GM19035 (cell line): ENCODE results near the gene ANKRD55.
"Not testable (repeated sequence)": the region's sequence is repeated elsewhere in the genome, so short reads cannot be mapped to it uniquely, and the experiment has no call there.

Experiments used
- ATAC-seq: cut with Tn5 transposase; IDR thresholded peaks from one replicate; pipeline ENCODE4 v1.9.1; 2021; ENCODE audit not compliant: unreplicated experiment

The ANKRD55 gene

GRCh38 chr5:56170557-56170956 lies 62.6 kb downstream of the ANKRD55 start:
- ATAC-seq = no peak

GRCh38 chr5:56169949-56170348 lies 63.2 kb downstream of the ANKRD55 start:
- ATAC-seq = no peak

- no peak for ATAC-seq
Measured at GRCh38 chr5:56169281-56169680, 63.8 kb downstream of the ANKRD55 start.

- no peak for ATAC-seq
Measured at GRCh38 chr5:56168066-56168478, 65.1 kb downstream of the ANKRD55 start.

- ATAC-seq = no peak
Measured at GRCh38 chr5:56167519-56167918, 65.6 kb downstream of the ANKRD55 start.

- ATAC-seq = no peak
Measured at GRCh38 chr5:56166671-56167385, 66.3 kb downstream of the ANKRD55 start.

- no peak for ATAC-seq
Measured at GRCh38 chr5:56164376-56164775, 68.8 kb downstream of the ANKRD55 start.

- no peak for ATAC-seq
Measured at GRCh38 chr5:56161927-56162326, 71.2 kb downstream of the ANKRD55 start.

- ATAC-seq = no peak
Measured at GRCh38 chr5:56161439-56161823, 71.7 kb downstream of the ANKRD55 start.

- ATAC-seq = no peak
Measured at GRCh38 chr5:56160723-56161438, 72.2 kb downstream of the ANKRD55 start.

- no peak for ATAC-seq
Measured at GRCh38 chr5:56159521-56159947, 73.6 kb downstream of the ANKRD55 start.

- no peak for ATAC-seq
Measured at GRCh38 chr5:56158331-56158960, 74.7 kb downstream of the ANKRD55 start.

GRCh38 chr5:56157191-56157621 lies 75.9 kb downstream of the ANKRD55 start:
- not testable (repeated sequence) for ATAC-seq

GRCh38 chr5:56156585-56157190 lies 76.4 kb downstream of the ANKRD55 start:
- ATAC-seq = peak; percentile 56

GRCh38 chr5:56155992-56156584 lies 77.0 kb downstream of the ANKRD55 start:
- no peak for ATAC-seq

GRCh38 chr5:56154732-56155484 lies 78.2 kb downstream of the ANKRD55 start:
- ATAC-seq = no peak

- ATAC-seq = no peak
Measured at GRCh38 chr5:56152437-56152836, 80.7 kb downstream of the ANKRD55 start.

- not testable (repeated sequence) for ATAC-seq
Measured at GRCh38 chr5:56150756-56151155, 82.4 kb downstream of the ANKRD55 start.

GRCh38 chr5:56148453-56148971 lies 84.6 kb downstream of the ANKRD55 start:
- ATAC-seq = peak; percentile 87

GRCh38 chr5:56147659-56148230 lies 85.4 kb downstream of the ANKRD55 start:
- no peak for ATAC-seq
